ENCODE results near the gene AMPD2.

The AMPD2 gene

DNA sequence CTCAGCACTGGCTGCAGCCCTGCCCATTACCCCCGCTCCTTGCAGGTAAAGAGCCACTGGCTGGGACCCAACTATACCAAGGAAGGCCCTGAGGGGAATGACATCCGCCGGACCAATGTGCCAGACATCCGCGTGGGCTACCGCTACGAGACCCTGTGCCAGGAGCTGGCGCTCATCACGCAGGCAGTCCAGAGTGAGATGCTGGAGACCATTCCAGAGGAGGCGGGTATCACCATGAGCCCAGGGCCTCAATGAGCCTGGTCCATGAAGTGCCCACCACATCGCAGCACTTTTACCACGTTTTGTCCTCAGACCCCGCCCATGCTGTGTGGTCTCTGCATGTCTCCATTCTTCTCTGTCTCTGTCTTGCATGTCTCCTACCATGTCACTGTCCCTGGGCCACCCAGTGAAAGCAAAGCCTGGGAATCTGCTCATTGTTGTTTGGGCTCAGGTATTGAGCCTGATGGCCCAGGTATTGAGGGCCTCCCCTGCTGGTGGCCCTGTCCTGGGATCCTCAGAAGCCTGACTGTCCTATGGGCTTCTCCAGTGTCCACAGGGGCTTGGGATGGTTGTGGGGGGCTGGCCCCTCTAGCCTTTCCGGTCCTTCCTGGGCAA is 11.4 kb downstream of the AMPD2 start:
- DNase-seq (ENCODE audit: low read depth), result no peak

DNA sequence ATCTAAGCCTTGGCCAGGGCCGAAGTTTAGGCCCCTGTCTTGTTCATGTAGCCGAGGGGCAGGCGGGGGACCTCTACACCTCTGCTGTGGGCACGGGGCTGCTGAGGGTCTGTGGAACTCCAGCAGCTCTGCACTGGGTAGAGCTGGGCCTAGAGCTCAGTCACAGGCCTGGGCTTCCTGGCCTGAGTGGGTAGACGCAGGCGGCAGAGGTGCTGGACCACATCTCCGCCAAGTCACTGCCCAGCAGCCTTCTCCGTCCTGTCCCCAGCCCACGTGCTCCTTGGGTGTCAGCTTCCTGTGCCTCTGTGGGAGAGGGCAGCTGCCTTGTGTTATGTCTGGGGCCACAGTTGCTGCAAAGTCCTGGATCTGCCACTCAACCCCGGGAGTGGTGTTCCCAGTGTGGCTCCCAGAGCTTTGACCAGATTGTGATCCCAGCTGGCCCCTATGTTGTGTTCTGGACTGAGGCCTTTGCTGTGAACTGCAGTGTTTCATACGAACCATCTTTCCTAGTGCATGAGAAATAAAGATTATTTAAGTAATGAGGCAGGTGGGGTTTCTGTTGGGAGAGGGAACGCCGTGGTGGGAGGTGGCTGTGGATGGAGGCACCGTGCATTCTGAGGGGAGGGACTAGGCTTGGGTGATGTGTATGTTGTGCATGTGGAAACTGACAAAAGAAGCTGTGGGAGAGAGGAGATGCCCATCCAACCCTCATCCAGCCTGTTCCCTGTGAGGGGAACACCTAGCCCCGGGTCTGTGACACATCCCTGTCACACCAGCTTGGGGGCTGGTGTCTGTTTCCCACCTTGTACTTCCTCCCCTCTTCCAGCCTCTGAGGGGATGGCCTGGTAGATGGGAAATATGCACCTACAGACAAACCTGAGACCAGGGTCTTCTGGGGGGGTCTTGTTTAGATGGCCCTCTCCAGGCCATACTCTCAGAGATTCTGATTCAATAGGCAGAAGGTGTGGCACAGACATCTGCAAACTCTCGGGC is 12.2 kb downstream of the AMPD2 start:
- no peak for DNase-seq (ENCODE audit: low read depth)

DNA sequence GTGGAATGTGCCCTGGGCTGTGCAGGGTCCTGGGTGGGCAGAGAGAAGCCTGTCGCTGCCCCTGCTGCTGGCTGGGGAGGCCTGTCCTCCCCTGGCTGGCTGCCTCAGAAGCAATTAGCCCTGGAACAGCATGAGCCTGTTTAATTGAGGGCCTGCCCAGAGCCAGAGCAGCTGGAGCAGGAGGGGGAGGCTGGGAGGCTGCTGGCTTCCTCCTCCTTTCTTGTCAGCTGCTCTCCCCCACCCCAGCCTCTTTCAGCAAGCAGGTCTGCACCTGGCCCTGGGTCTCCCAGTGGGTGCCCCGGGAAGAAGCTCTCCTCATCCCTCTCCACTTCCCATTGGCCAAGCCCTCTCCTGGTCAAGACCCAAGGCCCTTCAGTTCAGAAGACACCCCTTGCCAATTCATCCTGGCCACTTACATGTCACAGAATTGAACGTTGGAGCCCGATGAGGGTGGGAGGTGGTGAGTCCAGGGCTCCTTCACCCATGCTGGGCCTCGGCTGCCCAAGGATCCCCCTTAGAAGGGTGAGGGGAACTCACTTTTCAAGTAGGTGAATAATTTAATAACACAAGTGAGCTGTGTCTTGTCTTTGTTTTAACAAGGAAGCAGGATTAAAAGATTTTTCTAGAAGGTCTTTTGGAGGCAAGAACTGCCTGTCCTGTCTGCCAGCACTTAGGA is 13.2 kb downstream of the AMPD2 start:
- DNase-seq (ENCODE audit: low read depth), result no peak

DNA sequence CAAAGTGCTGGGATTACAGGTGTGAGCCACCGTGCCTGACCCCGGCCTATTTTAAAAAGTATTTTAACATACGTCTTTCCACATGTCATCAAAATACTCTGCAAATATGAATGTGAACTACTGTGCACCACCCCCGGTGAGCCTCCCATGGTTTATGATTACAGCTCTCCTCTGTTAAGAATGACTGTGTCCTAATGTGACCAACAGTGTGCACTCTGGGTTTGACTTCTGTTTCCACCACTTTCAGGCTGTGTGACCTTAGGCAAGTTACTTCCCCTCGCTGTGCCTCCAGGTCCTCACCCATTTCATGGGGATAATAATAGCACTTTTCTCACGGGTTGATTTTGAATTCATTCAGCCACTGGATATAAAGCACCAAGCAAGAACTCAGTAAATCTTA is 14.7 kb downstream of the AMPD2 start:
- no peak for DNase-seq (ENCODE audit: low read depth)

DNA sequence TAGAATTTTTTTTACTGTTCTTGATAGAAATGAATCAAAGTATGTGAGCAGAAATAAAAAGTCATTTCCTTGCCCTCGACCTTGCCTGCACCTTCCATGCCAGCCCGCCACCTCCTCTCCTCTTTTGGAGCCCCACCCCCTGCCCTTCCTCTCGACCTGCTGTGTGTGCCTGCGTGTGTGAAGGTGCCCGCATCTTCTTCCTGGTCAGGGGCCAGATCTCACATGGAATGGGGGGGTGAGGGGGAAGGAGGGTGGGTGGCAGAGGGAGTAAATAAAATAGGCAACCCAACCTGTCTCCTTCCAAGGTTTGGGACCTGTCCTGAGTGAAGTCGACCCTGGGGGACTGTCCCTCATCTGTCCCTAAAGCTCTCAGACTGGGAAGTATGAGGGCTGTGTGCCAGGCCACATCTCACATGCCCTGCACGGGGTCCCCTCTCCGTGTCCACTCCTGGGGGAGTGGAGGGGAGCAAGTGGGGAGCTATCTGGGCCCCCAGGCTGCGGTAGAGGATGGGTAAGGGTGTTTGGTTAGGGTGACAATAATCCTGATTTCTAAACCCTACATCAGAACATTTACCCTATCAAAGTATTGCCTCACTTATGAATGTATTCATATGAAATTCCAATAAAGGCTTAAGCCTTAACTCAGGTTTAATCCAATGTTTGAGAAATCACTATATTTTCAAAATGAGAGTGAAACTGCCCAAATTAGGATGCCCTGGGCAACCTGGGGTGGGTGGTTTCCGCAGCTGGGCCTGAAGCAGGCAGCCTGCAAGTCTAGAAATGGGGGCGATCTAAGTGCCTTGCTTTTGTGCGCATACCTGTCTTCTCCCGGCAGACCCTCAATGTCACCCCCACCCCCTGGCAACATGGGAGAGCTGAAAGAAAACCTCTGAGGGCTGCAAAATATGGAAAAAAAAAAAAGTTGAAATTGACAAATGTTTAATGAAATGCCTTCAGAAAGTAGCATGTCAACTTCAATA is 15.4 kb downstream of the AMPD2 start:
- no peak for DNase-seq (ENCODE audit: low read depth)

DNA sequence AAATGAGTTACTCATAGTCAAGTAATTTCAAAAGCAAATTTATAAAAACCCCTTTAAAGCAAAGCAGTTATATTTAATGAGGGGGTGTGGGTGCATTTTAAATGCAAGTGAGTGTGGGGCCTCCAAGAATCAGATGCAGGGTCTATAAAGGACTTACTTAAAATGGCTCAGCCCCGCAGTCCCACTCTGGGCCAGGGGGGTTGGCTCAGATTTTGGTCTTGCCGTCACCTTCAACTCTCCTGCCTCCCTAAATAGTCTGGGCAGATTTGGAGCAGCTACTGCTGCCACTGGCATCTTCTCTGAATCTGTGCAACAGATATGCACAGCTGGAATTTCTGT is 16.2 kb downstream of the AMPD2 start:
- DNase-seq (ENCODE audit: low read depth), result no peak

DNA sequence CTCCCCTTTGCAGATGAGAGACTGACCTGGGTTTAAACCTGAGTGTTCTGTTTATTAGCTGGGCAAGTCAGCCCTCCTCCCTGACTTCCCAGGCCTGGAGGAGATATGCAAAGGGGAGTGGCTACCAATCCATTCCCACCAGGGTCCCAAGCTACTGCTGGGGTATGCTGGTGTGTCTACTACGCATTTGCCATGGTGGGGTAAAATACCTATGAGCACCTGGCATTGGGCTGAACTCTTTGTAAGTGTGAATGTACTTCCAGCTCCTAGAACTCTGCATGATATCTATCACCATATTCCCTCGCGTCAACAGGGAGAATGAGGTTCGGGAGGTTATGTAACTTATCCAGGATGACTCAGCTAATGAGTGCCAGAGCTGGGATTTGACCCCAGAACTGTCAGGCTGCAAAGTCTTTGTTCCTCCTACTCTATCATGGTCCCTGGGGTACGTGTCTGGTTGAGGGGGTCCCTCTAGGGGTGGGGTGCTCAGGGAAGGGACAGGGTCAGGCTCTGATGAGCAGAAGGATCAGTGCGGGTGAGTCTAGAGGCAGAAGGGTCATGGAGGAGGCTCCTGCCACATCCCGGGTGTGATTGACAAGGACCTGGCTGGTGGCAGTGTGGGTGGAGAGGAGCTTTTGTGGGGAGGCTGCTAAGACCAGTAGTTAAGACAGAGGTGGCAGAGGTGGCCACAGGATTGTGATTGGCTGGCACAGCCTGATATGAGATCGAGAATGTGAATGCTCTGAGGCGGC is 16.7 kb downstream of the AMPD2 start:
- no peak for DNase-seq (ENCODE audit: low read depth)

DNA sequence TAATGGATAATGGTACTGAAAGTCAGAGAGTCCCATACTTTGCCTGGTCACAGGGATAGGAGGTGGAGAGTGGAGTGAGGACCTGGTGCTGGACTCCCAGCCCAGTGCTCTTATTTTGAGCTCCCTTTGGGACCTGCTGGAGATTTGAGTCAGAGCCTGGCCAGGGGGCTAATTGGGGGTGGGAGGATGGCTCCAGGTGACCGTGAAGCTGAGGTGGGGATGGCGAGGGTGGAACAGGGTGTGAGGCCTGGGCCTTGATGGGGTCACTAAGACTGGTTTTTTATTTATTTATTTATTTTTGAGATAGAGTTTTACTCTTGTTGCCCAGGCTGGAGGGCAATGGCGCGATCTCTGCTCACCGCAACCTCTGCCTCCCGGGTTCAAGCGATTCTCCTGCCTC is 17.8 kb downstream of the AMPD2 start:
- DNase-seq (ENCODE audit: low read depth), result no peak

DNA sequence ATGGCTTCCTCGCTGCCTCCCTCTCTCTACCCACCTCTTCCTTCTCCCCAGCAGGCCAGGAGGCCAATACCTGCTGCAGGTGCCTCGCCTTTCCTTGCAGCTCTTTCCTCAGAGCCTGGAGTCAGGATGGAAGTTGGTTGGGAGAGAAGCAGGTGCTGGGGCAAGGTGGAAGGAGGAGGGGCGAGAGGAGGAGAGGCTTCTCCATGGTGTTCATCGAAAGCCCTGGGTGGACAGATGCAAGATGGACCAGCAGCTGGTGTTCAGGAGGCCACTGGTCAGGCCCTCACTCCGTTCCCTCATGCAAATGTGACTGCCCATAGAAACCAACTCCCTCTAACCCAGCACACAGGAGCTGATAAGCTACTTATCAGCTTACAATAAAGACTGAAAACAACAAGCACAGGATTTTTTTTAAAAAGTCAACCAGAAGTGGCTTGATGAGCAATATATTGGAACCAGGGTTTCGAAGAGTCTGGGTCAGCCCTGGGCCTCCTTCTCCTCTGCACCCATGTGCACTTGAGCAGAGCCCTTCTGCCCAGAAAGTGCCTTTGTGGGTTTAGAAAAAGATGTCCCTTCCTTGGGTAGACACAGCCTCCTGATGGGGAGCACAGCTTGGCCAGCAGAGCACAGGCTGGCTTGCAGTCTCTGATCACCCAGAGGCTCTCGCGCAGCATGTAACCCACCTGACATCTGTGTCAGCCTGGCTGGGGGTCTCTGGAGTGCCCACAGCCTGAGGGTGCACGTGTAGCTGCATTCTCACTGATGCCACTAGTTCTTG is 19.6 kb downstream of the AMPD2 start:
- no peak for DNase-seq (ENCODE audit: low read depth)

DNA sequence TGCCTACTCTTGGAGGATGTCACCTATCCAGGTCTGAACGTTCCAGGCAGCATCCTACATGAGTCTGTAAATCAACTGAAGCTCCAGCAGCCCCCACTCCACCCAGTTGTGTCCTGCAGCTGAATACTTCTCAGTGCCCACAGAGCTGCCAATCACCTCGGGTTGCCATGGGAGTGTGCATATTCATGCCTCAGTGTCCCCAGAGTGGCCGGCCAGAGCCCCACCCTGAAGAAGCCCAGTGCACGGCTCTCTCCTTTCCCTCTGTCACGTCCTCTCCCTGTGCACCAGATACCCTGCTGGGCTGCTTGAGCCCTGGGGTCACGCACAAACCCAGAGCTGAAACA is 20.2 kb downstream of the AMPD2 start:
- no peak for DNase-seq (ENCODE audit: low read depth)

DNA sequence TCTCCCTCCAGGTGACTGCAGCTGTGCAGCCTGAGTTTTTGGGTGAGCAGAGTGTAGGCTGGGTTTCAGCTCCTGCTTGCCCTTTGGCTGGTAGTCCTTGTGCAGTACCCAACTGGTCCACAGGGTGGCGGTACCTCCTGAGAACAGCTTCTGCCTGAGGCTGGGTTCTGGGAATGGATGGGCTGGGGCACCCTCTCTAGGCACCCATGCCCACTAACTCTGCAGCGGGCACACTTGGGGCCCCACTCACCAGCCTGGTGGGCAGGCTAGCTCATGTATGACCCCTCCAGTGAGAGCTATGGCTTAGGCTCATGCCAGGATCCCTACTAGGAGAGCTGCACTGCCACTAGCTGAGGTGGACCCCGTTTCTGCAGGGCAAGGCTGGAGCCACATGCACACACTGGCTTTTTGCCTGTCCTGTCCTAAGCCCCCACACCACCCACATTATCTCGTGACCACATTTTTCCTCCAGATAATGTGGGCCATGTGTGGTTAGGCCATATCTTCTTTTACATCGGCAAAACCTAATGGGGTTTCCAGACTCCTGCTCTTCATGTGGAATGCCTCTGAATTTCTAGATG is 20.7 kb downstream of the AMPD2 start:
- peak; percentile 40 for DNase-seq (ENCODE audit: low read depth)

DNA sequence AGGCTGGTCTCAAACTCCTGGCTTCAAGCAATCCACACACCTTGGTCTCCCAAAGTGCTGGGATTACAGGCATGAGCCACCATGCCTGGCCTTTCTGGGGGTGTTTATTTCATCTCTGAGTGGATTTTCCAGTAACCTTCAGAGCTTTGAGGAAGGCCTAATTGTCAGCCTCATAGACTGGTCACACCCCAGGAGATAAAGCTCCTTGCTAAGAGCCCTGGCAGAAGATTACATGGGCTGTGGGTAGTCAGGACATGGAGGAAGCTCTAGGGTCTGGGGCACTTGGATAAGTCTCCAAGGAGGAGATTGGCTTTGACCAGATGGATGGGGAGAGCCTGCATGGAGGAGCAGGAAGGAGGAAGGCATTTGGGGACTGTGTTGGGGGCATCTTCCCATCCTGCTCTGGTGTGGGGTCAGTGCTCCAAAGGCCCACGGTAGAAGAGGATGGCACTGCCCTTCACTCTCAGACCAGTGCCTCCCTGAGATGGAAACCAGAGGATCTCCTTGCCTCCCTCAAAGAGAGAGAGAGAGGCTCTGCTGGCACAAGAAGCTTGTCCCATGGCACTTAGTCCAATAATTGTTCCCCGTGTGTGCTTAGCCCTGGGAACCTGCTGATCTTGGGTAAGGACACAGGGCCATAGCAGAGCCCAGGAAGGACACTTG is 21.6 kb downstream of the AMPD2 start:
- no peak for DNase-seq (ENCODE audit: low read depth)

DNA sequence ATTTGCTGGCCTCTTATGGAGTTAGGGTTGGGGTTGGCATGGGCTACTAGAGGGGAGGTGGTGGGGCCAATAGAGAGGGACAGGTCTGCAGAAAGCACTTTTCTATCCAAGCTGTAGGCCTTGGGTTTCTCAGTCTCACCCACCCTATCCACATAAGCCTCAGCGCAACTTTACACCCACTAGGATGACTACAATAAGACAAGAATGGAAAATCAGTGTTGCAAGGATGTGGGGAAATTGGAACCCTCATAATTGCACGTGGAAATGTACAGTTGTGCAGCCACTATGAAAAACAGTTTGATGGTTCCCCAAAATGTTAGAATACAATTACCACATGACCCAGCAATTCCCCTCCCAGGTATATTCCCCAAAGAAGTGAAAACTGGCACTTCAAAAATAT is 22.2 kb downstream of the AMPD2 start:
- DNase-seq (ENCODE audit: low read depth), result no peak

DNA sequence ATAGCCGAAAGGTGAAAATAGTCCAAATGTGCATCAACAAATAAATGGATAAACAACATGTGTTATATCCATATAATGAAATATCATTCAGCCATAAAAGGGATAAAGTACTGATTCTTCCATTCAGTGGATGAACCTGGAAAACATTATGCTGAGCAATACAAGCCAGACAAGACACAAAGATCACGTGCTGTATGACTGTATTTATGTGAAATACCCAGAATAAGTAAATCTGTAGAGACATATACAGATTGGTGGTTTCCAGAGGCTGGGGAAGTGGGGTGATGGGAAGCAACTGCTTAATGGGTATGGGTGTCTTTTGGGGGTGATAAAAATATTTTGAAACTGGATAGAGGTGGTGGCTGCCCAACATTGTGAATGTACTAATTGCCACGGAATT is 23.0 kb downstream of the AMPD2 start:
- DNase-seq (ENCODE audit: low read depth), result peak; percentile 44

DNA sequence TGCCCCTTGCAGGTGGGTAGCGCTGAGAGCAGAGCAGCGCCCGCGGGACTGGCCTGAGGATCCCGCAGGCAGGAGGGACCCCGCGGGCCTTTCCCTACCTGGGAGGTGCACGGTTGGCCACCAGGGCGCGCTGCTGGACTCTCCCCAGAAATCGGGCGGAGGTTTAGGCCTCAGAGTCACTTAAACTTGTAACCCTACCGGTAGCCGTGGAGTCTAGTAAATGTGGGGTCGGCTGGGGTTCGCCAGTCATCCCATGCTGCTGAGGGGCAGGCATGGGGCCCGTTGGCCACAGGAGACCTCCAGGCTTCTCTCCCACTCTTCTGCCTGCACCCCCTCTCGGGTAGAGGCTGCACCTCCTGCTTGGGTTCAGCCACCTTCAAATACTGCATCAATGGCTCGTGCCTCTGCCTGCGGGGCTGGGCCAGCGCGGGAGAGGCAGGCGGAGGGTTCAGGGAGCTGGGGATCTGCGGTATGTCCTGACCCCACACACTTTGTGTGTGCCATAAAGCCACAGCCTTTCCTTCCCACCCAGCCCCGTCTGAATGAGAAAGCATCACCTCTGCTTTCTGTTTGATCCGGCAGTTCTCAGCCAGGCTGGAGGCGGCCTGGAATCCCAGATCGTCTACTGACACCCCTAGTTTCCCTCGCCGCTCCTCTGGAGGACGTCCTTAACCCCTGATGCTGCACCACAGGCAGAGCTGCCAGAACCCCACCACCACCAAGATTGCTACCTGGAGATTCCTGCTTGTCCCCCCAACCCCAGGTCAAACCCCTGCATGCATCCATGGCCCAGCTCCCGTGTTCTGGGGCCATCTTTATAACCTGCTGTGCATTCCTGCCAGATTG is 24.0 kb downstream of the AMPD2 start:
- peak; percentile 45 for DNase-seq (ENCODE audit: low read depth)

DNA sequence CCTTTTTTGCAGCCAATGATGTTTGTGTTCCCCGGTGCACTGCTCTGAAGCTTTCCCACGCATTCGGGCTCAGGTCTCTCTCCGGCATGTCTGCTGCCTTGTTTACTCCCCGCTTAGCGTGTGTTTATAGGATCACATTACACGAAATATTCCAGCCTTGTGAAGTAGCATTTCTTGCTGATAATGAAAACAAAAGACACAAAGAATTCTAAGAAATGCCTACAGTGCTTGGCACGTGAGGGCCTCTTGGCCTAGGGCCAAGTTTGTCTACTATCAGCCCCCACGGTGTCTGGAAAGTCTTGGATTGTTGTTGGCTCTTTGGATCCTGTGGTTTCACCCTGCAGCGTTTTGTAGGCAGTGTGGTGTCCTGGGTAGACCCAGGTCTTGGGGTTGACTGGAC is 25.0 kb downstream of the AMPD2 start:
- DNase-seq (ENCODE audit: low read depth), result no peak

DNA sequence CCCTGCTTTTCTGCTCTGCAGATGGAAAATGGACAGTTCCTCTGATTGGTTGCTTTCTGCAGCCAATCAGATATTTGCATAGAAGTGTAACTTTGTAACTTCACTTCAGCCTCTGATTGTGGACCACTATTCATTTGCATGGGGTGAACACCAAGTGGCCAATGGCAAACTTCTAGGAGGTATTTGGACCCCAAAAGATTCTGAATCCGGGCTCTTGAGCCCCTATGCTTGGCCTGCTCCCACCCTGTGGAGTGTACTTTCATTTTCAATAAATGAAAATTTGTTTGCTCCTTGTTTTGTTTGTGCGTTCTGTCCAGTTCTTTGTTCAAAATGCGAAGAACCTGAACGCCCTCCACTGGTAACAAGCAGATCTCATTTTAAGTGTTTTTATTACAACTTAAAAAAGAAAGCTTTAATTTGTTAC is 29.9 kb downstream of the AMPD2 start:
- DNase-seq (ENCODE audit: low read depth), result peak; percentile 66

DNA sequence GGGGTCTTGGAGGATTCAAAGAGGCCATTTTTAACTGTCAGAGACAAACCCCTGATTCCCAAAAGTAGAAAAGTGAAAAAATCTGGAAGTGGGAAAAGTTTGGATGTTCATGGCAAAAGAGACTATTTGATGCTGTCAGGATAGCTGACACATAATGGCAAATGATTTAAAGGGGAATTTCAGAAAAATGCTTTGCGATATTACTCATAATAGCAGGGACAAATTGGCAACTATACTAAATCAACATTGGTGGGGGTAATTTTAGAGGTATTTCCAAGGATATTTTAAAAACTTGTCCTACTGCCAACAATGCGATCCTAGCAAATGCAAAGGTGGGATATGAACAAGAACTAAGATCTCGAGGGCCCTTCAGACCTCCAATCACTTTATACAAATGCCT is 31.0 kb downstream of the AMPD2 start:
- no peak for DNase-seq (ENCODE audit: low read depth)

DNA sequence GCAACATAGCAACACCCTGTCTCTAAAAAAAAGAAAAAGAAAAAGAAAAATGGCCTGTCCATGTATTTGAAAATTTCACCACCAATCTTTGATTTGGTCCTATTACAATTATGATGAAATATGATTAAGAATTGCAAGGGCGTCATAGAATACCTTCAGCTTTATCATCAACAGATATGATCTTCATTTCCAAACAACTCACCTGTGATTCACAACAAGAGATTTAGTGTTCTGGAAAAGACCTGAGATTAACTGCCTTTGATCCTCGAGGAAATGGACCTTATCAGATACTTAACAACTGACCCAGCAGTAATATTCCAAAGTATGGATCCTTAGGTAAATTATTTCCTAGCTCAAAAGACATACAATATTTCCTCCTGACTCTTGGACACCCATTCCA is 32.8 kb downstream of the AMPD2 start:
- no peak for DNase-seq (ENCODE audit: low read depth)
